GM10266 (cell line): ENCODE results near the gene TOP1.

Experiments
- DNase-seq: peaks from one replicate; pipeline ENCODE4 v3.0.0; 2012; ENCODE audit errors: extremely low spot score
- CTCF ChIP-seq: IDR thresholded peaks from 2 replicates; pipeline ENCODE4 v1.5.1; 2012; ENCODE audit warnings: mild to moderate bottlenecking, low read depth; ENCODE audit not compliant: control insufficient read depth, insufficient read depth; ENCODE audit errors: missing control alignments

The TOP1 gene

GRCh38 chr20:41141153-41141815 lies 112.7 kb downstream of the TOP1 start:
- no peak for DNase-seq
- no peak for TF ChIP-seq CTCF

GRCh38 chr20:41142245-41142644 lies 113.6 kb downstream of the TOP1 start:
- no peak for DNase-seq
- TF ChIP-seq CTCF: no peak

- DNase-seq: no peak
- TF ChIP-seq CTCF: no peak
These were observed 114.3 kb downstream of the TOP1 start for GRCh38 chr20:41142919-41143318.

GRCh38 chr20:41143354-41143753 lies 114.7 kb downstream of the TOP1 start:
- TF ChIP-seq CTCF: no peak
- no peak for DNase-seq

DNA sequence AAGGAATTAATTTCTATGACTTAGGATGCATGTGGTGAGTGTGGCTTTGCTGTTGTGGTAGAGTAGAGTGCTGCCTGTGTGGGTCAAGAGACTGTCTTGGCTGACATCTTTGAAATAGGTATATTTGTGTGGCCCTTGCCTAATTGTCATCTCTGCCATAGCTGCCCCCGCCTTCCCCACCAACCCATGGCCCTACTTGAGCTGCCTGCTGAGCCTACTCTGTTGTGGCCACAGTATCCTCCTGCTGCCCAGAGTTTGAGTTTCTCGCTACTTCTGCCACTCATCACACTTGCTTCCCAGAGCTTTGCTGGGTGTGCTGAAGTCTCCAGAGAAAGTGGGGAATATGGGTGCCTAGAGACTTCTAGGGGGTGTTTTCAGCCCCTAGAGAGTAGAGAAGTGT lies 116.7 kb downstream of the TOP1 start:
- DNase-seq: no peak
- no peak for TF ChIP-seq CTCF

DNA sequence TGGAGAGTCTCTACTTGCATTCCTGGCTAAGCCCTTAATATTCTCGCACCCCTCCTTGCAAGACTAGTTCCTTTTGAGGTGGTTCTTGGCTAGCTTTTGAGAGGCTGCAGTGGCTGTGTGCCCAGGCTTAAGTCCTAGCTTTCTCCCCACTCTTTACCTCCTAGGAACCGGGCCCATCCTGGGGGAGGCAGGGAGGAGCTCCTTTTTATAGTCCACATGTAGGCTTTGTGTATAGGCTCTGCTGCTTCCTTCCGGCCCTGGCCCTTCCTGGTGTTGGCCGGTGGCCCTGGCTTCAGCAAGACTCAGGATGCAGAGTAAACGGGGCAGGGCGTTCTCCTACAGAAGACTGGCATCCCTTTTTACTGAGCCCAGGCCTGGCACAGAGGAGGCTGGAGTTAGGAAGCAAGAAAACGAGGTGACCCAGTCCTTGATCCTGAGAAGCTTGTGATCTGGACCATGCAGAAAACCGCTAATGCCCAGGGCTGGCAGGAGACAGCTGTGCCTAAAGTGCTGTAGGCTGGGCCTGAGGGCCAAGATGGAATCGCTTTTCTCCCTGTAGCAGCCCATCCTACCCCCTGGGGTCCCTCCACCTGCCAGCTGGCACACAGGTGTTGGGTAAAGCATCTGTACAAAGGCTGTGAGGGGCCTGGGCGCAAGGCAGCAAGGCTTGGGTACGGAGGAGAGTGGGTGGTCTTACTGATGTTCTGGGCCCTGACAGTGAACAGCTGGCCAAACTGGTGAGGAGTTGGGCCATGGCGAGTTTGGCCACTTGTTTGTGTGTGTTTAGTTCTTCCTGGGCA lies 117.4 kb downstream of the TOP1 start:
- no peak for TF ChIP-seq CTCF
- no peak for DNase-seq

DNA sequence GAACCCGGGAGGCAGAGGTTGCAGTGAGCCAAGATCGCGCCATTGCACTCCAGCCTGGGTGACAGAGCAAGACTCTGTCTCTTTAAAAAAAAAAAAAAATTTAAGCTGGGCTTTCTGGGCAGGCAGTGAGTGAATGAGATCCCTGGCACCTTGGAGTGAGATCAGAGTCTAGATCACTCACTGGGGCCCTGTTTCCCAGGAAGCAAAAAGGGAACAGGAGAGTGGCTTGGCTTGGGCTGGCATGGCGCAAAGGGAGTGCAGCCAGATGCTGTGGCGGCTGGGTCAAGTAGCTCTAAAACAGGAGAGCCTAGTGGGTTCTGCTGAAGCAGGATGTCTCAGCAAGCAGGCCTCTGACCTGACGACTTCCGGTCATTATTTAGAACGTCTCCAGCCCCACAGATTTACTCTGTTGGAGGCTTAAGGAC lies 119.2 kb downstream of the TOP1 start:
- DNase-seq: no peak
- TF ChIP-seq CTCF: no peak
